SJSA1 (cell line): ENCODE measurements around the gene NR1D1. TPM values are rescaled to one million over a fixed set of nuclear protein-coding genes. Genes with fewer than 3 reads are reported as not detected.

Source experiments
- DNase-seq, 2 experiments: peaks; one replicate each; pipeline ENCODE4 v3.0.0-alpha.2; 2015 to 2020; ENCODE audit warnings: low spot score in 2 of 2, low read depth in 1 of 2
- H3K27ac ChIP-seq: fragments of 250-450 bp; sonication (Bioruptor Pico); 2 replicates; pipeline ENCODE4 v1.5.1; 2020; ENCODE audit warnings: mild to moderate bottlenecking, moderate library complexity
- H3K27me3 ChIP-seq: fragments of 250-450 bp; sonication (Bioruptor Pico); replicated peaks from 2 replicates; pipeline ENCODE4 v1.5.1; 2020; ENCODE audit warnings: mild to moderate bottlenecking, moderate library complexity
- H3K36me3 ChIP-seq: fragments of 250-450 bp; sonication (Bioruptor Pico); 2 replicates; pipeline ENCODE4 v1.5.1; 2020; ENCODE audit warnings: mild to moderate bottlenecking
- H3K4me1 ChIP-seq: fragments of 250-450 bp; sonication (Bioruptor Pico); replicated peaks from 2 replicates; pipeline ENCODE4 v1.6.1; 2021; ENCODE audit warnings: mild to moderate bottlenecking
- H3K4me3 ChIP-seq: fragments of 250-450 bp; sonication (Bioruptor Pico); 2 replicates; pipeline ENCODE4 v1.5.1; 2020; ENCODE audit warnings: mild to moderate bottlenecking
- H3K9me3 ChIP-seq: fragments of 250-450 bp; sonication (Bioruptor Pico); replicated peaks from 2 replicates; pipeline ENCODE4 v1.5.1; 2020; ENCODE audit warnings: mild to moderate bottlenecking
- total RNA-seq: library from RNA; depleted of rRNA; stranded (reverse); fragments of >200 nt; shearing (Covaris generic); gene quantifications from 2 replicates; pipeline ENCODE4 v1.2.3, GENCODE V29; 2014

Gene NR1D1
- total RNA-seq, 1 experiment from 2014 or later = 1.8 TPM

- Histone ChIP-seq H3K9me3 (no peaks in the 10 kb centered on the region), H3K36me3 (no peaks in the 10 kb centered on the region), H3K4me3 (no peak overlapping the region), H3K27me3 (no peaks in the 10 kb centered on the region), H3K27ac (no peak overlapping the region), H3K4me1 (peaks cover 33% of the 10 kb centered on the region)
- DNase-seq = no peak
Observed at GRCh38 chr17:40105861-40106759, 5.7 kb upstream of the NR1D1 start.

- DNase-seq = no peak
- Histone ChIP-seq H3K4me1 (peaks cover 33% of the 10 kb centered on the region), H3K36me3 (no peaks in the 10 kb centered on the region), H3K27ac (no peak overlapping the region), H3K27me3 (no peaks in the 10 kb centered on the region), H3K9me3 (no peaks in the 10 kb centered on the region), H3K4me3 (no peak overlapping the region)
Observed at GRCh38 chr17:40104594-40105486, 4.5 kb upstream of the NR1D1 start.

GRCh38 chr17:40103688-40104087 is 3.3 kb upstream of the NR1D1 start:
- Histone ChIP-seq H3K4me1 (peaks cover 35% of the 10 kb centered on the region), H3K27ac (no peak overlapping the region), H3K4me3 (no peak overlapping the region), H3K9me3 (no peaks in the 10 kb centered on the region), H3K36me3 (peaks cover under 1% of the 10 kb centered on the region), H3K27me3 (no peaks in the 10 kb centered on the region)
- no peak for DNase-seq

GRCh38 chr17:40103071-40103661 is 2.8 kb upstream of the NR1D1 start:
- peaks cover 6% of the 10 kb centered on the region for H3K36me3 ChIP-seq
- H3K4me1 ChIP-seq = peaks cover 35% of the 10 kb centered on the region
- H3K27me3 ChIP-seq = no peaks in the 10 kb centered on the region
- no peaks in the 10 kb centered on the region for H3K9me3 ChIP-seq
- H3K27ac ChIP-seq = no peak overlapping the region
- H3K4me3 ChIP-seq = no peak overlapping the region
- no peak for DNase-seq

- Histone ChIP-seq H3K27ac (peak overlapping the region; percentile 80), H3K4me3 (peak overlapping the region; percentile 50), H3K36me3 (peaks cover 21% of the 10 kb centered on the region), H3K27me3 (no peaks in the 10 kb centered on the region), H3K9me3 (no peaks in the 10 kb centered on the region), H3K4me1 (peaks cover 29% of the 10 kb centered on the region)
- DNase-seq = no peak
Observed at GRCh38 chr17:40101367-40102210, 1.2 kb upstream of the NR1D1 start.

GRCh38 chr17:40100669-40101366 is 429 bp upstream of the NR1D1 start:
- H3K36me3 ChIP-seq = peaks cover 29% of the 10 kb centered on the region
- no peaks in the 10 kb centered on the region for H3K9me3 ChIP-seq
- peak overlapping the region; percentile 80 for H3K27ac ChIP-seq
- peak; percentile 95 to 98 for DNase-seq
- H3K4me1 ChIP-seq = peaks cover 29% of the 10 kb centered on the region
- no peaks in the 10 kb centered on the region for H3K27me3 ChIP-seq
- H3K4me3 ChIP-seq = peak overlapping the region; percentile 50

DNA sequence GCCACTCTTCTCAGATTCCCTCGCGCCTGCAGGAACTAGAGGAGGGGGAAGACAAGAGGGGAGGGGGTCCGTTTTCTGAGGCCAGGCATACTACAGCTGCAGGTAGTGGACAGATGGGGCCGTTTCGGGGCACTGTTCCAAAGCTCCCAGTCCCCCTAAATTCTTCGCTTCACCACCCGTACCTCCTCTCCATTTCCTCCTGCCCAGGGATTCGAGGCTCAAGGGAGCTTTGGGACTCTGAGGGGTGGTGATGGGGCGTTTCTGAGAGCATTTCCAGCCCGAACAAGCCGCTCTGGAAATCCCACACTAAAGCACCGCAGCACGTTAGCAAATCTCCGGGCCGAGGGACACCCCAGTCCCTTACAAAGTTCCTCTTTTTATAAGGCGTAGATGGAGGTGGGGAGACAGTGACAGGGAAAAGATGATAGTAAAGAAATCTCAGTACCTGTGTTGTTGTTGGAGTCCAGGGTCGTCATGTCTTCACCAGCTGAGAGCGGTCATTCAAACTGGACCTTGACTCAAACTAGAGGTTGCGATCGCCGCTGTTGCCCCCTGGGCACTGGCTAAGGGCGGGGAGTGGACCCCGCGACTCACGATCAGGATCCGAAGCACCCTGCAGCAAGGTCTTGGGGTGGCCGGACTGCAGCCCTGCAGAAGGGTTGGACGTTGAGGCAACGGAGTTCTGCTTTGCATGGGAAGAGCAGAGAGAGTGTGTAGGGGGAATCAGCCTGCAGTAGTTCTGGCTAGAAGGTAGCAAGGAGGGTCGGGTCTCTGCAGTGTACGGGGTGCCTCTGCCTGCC is 570 bp downstream of the NR1D1 start:
- no peak for DNase-seq
- Histone ChIP-seq H3K27me3 (no peaks in the 10 kb centered on the region), H3K9me3 (no peaks in the 10 kb centered on the region)

GRCh38 chr17:40098846-40099618 is 1.4 kb downstream of the NR1D1 start:
- no peaks in the 10 kb centered on the region for H3K27me3 ChIP-seq
- DNase-seq = peak; percentile 100
- H3K4me3 ChIP-seq = peak overlapping the region; percentile 50
- peak overlapping the region; percentile 80 for H3K27ac ChIP-seq
- H3K9me3 ChIP-seq = no peaks in the 10 kb centered on the region
- peaks cover 29% of the 10 kb centered on the region for H3K4me1 ChIP-seq
- peaks cover 45% of the 10 kb centered on the region for H3K36me3 ChIP-seq

More for the DNA sequence above, 570 bp downstream of the NR1D1 start:
- Histone ChIP-seq H3K4me3 (peak overlapping the region; percentile 50), H3K36me3 (peaks cover 37% of the 10 kb centered on the region), H3K4me1 (peaks cover 29% of the 10 kb centered on the region), H3K27ac (peak overlapping the region; percentile 80)

GRCh38 chr17:40097931-40098845 is 2.2 kb downstream of the NR1D1 start:
- peak overlapping the region; percentile 18 for H3K4me3 ChIP-seq
- DNase-seq = no peak
- no peaks in the 10 kb centered on the region for H3K9me3 ChIP-seq
- H3K36me3 ChIP-seq = peaks cover 54% of the 10 kb centered on the region
- no peaks in the 10 kb centered on the region for H3K27me3 ChIP-seq
- peaks cover 29% of the 10 kb centered on the region for H3K4me1 ChIP-seq
- peak overlapping the region; percentile 80 for H3K27ac ChIP-seq

- no peak overlapping the region for H3K4me3 ChIP-seq
- no peak overlapping the region for H3K27ac ChIP-seq
- peaks cover 29% of the 10 kb centered on the region for H3K4me1 ChIP-seq
- H3K27me3 ChIP-seq = no peaks in the 10 kb centered on the region
- H3K36me3 ChIP-seq = peaks cover 56% of the 10 kb centered on the region
- no peaks in the 10 kb centered on the region for H3K9me3 ChIP-seq
- no peak for DNase-seq
Observed at GRCh38 chr17:40097087-40097486, 3.3 kb downstream of the NR1D1 start.
